ENCODE results near the gene PAPSS2.
"Not testable (repeated sequence)": the region's sequence is repeated elsewhere in the genome, so short reads cannot be mapped to it uniquely, and the experiment has no call there.

Gene PAPSS2

GRCh38 chr10:87659571-87660483 lies at the start of gene PAPSS2:
Gene PAPSS2, plus strand, starts transcription at chr10:87659878. Its CDS starts 104 bp downstream, at chr10:87659982.
- no peak for DNase-seq (ENCODE audit: low read depth)

GRCh38 chr10:87611341-87611740 lies 48.3 kb upstream of the PAPSS2 start:
- not testable (repeated sequence) for DNase-seq (ENCODE audit: low read depth)

GRCh38 chr10:87612115-87612514 lies 47.6 kb upstream of the PAPSS2 start:
- DNase-seq (ENCODE audit: low read depth) = no peak

- no peak for DNase-seq (ENCODE audit: low read depth)
These were observed 45.9 kb upstream of the PAPSS2 start for GRCh38 chr10:87613751-87614150.

- no peak for DNase-seq (ENCODE audit: low read depth)
These were observed 43.8 kb upstream of the PAPSS2 start for GRCh38 chr10:87615856-87616255.

- DNase-seq (ENCODE audit: low read depth) = no peak
These were observed 42.2 kb upstream of the PAPSS2 start for GRCh38 chr10:87617503-87617902.

- DNase-seq (ENCODE audit: low read depth) = no peak
These were observed 40.9 kb upstream of the PAPSS2 start for GRCh38 chr10:87618566-87619423.

- no peak for DNase-seq (ENCODE audit: low read depth)
These were observed 40.0 kb upstream of the PAPSS2 start for GRCh38 chr10:87619705-87620104.

- DNase-seq (ENCODE audit: low read depth) = not testable (repeated sequence)
These were observed 38.2 kb upstream of the PAPSS2 start for GRCh38 chr10:87621440-87621839.

- no peak for DNase-seq (ENCODE audit: low read depth)
These were observed 37.2 kb upstream of the PAPSS2 start for GRCh38 chr10:87622314-87623004.

GRCh38 chr10:87623191-87623590 lies 36.5 kb upstream of the PAPSS2 start:
- no peak for DNase-seq (ENCODE audit: low read depth)

- no peak for DNase-seq (ENCODE audit: low read depth)
These were observed 34.0 kb upstream of the PAPSS2 start for GRCh38 chr10:87625661-87626060.

GRCh38 chr10:87626422-87626892 lies 33.2 kb upstream of the PAPSS2 start:
- DNase-seq (ENCODE audit: low read depth) = no peak

GRCh38 chr10:87630171-87630570 lies 29.5 kb upstream of the PAPSS2 start:
- DNase-seq (ENCODE audit: low read depth) = no peak

GRCh38 chr10:87632454-87632853 lies 27.2 kb upstream of the PAPSS2 start:
- DNase-seq (ENCODE audit: low read depth) = no peak

- no peak for DNase-seq (ENCODE audit: low read depth)
These were observed 25.4 kb upstream of the PAPSS2 start for GRCh38 chr10:87634311-87634710.

- DNase-seq (ENCODE audit: low read depth) = no peak
These were observed 24.0 kb upstream of the PAPSS2 start for GRCh38 chr10:87635498-87636312.

- no peak for DNase-seq (ENCODE audit: low read depth)
These were observed 23.3 kb upstream of the PAPSS2 start for GRCh38 chr10:87636313-87636915.

GRCh38 chr10:87639493-87639892 lies 20.2 kb upstream of the PAPSS2 start:
- DNase-seq (ENCODE audit: low read depth) = no peak

GRCh38 chr10:87640043-87640442 lies 19.6 kb upstream of the PAPSS2 start:
- DNase-seq (ENCODE audit: low read depth) = no peak

- no peak for DNase-seq (ENCODE audit: low read depth)
These were observed 17.2 kb upstream of the PAPSS2 start for GRCh38 chr10:87642486-87642885.

Measured in activated gamma-delta T cell treated with anti-CD3 and anti-CD28 coated beads, Interleukin-2, amount 50 U/mL, for 16 hours (primary cell).